ENCODE results near the gene GCN1.

GCN1 gene

GRCh38 chr12:120116441-120116791, 78.1 kb downstream of the GCN1 start, which contains the start of gene RAB35:
TSS of gene RAB35 (minus strand) at chr12:120116753. CDS start at chr12:120116650, 103 bp downstream.
- no peak for DNase-seq

GRCh38 chr12:120115692-120116440, 78.6 kb downstream of the GCN1 start:
- DNase-seq: peak; percentile 61

GRCh38 chr12:120115066-120115465, 79.4 kb downstream of the GCN1 start:
- no peak for DNase-seq

DNA sequence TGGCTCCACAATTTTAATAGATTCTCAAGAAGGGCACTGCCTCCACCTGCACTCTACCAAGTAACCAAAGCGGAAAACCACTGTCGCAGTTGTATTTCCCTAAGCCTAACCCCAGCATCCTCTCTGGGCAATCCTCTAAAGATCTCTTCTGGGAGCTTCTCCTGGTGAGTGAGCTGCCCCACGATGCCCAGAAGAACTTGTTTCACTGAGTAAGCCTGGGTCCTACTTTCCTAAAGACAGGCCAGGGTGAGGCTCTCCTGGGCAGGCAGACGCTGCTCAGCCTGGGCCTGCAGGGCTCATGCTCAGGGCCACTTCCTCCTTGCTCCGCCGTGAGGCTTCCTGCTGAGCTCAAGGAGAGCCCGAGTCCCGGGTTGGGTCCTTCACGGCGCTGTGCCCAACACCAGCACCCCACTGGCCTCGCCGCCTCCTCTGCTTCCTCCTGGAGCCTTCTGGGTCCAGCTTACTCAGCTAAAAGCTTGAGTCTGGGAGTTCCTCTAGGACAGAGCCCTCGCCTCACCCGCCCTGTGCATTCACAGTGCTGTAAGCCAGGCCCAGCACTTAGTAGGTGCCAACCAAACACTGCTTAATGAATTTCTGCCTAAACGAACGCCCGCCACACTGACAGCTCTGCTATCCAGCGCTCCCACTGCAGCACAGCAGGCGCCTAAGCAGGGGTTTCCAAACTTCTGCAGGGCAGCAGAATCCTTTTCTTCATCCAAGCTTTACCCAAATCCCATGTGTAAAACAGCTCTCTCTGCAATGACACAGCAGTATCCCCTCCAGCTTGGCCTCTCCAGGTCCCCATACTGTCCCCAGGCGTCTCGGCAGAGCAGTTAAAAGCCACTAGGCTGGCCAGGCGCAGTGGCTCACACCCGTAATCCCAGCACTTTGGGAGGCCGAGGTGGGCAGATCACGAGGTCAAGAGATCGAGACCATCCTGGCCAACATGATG, 83.7 kb downstream of the GCN1 start:
- peak; percentile 43 for DNase-seq

DNA sequence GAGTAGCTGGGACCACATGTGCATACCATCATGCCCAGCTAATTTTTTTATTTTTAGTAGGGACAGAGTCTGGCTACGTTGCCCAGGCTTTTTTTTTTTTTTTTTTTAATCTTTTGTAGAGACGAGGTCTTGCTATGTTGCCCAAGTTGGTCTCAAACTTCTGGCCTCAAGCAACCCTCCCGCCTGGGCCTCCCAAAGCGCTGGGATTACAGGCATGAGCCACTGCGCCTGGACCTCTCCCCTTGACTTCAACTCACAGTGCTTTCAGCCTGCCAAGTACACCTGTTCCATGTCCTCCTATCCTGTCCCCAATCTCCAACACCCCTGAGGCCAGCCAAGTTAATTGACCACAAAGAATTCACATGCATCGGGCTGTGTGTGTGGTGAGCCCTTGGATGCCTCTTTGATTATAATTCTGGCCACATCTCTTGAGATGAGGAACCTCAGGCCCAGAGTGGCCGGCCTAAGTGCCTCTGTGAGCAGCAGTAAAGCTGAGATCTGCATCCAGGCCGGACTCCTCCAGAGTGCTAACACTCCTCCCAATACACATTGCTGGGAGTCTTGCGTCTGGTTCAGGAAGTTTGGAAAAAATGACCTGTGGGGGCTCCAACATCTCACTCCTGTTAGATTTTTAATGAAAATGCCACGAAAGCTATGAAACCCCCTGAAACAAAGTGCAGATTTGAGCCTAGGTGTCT, 84.8 kb downstream of the GCN1 start:
- DNase-seq: no peak

- no peak for DNase-seq
Observed at GRCh38 chr12:120106151-120106550, 88.4 kb downstream of the GCN1 start.

DNA sequence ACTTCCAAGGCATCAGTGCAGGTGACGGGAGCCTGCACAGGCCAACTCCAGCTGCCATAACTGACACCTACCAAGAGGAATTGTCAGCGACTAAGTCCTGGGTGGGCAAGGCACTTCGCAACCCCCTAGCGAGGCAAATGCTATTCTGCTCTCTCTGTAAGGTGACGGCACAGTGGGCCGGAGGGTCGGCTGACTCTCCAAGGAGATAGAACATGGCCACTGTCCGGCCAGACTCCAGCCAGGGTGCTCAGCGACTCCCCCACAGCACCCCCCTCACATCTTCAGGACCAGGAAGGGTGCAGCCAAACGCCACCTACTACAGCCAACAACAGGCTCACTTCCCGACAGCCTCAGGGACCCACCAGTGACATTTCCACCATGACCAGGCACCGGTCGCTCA, 91.1 kb downstream of the GCN1 start:
- DNase-seq: no peak

DNA sequence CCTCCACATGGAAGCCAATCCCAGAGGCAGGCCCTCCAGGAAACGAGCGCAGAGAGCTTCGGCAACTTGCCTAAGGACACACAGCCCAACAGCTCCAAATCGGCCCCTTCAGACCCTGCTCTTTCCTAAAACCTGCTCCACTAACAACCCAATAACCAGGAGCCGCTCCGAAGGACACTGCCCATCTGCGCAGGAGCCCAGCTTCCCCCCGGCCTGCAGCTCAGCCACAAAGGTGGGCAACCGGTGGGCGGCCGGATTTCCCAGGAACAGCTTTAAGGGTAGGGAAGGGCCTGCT, 91.5 kb downstream of the GCN1 start:
- DNase-seq: no peak

DNA sequence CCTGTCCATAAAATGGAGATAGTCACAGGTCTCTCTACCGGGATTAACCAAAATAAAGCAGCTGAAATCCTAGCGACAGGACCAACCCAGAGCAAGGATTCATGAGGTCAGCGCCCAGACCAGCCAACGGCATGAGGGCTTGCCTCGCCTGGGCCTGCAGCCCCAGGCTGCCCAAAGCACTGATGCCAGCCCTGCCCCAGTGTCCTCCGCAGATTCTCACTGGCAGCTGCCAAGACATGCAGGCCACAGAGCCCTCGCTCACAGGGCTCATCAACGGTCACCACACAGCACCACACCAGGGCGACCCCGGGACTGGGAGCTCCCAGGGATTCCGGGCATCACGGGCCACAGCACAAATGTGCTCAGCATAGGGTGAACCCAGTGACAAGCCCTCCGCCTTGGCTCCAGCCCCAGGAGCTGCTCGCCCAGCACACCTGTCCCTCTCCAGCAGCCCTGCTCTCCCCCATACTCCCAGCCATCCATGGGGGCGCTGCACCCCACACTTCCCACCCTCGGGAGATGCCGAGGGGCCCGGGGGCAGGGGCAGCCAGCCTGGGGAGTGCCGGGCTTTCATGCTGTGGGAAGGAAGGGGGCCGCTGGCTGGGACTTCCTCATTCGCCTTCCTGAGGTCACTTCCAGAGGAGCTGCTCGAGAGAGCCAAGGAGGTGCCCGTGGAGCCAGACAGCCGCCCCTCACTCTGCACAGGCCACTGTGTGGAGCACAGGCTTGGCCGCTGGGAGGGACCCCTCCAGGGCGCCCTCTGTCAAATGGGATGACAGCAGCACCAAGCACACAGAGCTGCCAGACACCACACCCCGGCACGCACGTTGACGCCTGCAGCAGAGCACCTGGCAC, 92.1 kb downstream of the GCN1 start:
- DNase-seq: no peak

DNA sequence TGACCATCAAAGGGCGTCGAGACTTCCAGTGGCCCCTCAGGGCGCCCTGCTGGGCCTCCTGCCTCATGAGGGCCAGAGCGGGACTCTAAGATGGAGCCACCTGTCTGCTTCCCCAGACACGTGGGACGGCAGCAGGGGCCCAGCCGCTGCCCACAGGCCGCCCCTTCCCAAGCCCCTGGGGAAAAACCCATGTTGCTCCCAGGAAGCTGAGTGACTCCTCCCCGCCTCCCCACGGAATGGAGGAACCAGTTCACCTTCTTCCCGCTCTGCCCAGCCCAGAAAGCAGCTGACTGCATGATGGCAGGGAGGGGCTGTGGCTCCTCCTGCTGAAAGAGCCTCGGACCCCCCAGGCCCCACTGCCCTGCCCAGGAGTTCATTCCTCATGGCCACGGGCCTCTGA, 92.9 kb downstream of the GCN1 start:
- DNase-seq: no peak

DNA sequence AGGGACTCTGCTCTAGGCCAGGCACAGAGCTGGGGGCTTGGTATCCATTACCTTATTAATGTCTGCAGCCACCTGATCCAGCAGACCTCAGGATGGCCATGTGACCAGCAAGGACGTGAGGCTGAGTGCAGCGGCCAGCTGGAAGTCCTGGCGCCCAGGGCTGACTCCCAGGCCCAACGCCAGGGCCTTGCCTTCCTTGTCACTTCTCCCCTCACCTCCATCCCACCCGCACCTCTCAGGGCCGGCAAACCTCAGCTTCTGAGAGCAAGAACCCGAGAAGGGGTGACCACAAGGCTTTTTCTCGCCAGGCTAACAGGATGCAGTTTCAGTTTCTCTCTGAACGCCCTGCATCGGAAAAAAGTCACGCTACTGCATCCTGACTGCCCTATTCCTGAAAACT, 93.3 kb downstream of the GCN1 start:
- DNase-seq: no peak

DNA sequence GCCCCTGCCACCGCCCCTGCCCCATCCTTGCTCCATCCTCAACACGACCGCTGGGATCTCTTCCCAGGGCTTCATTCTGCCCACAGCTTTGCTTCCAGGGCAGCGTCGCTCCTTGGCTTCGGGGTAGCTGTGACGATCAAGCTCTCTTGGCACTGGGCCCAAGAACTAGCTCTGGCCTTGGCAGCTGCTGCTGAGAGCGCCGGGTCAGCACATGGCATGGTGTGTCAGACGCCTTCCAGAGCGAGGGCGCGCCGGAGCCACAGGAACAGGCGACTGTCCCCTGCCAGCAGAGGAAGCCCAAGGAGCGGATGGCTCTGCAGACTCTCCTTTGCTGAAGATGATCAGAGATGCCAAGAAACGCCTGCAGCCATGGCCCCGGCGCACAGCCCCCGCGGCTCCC, 93.9 kb downstream of the GCN1 start:
- no peak for DNase-seq

DNA sequence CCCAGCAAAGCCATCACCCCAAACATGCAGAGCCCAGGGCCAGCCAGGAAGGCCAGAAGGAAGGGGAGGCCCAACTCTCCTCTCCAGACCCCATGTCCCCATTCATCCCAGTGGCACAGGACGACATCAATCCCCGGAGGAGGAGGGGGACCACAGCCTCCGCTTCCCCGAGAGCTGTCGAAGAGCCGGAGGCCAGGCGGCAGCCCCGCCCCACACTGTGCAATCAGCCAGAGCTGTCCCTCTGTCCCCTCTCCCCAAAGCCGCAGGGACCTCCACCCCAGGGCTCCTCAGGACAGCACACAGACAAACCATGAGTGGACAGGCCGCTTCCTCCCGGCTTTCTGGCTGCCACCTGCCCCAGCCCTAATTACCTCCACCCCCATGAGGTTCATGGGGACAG, 94.8 kb downstream of the GCN1 start:
- no peak for DNase-seq

DNA sequence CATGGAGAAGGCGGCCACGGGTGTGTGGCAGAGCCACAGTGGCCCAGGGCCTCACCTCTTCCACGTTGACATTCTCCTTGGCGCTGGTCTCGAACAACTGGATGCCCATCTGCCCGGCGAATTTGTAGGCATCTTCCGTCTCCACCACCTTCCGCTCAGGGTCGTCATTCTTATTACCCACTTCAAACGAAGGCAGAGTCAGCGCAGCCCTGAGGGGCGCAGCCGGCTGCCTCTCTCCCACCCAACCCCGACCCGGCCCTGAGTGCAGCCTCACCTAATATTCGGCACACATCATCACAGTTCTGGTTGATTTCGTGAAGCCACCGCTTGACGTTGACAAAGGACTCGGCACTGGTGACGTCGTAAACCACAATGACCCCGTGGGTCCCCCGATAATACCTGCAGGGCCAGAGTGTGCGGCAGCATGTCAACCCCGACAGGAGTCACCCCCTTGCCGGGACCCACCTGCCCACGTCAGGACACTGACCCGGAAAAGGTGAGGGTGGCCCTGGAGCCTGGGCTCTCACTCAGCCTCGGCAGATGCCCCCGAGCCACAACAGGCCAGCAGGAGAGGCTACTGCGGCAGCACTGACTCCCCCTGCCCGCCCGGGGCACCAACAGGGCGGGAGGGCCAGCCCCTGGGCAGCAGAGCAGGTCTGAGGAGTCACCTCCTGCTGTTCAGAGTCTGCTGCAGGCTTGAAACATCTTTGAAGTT, 95.6 kb downstream of the GCN1 start:
- DNase-seq: no peak

- DNase-seq: no peak
Observed at GRCh38 chr12:120096671-120097202, 97.8 kb downstream of the GCN1 start.

GRCh38 chr12:120095736-120096135, 98.8 kb downstream of the GCN1 start:
- no peak for DNase-seq

- DNase-seq: no peak
Observed at GRCh38 chr12:120095331-120095730, 99.2 kb downstream of the GCN1 start.

- DNase-seq: no peak
Observed at GRCh38 chr12:120094485-120094884, 100.0 kb downstream of the GCN1 start.

- no peak for DNase-seq
Observed at GRCh38 chr12:120093592-120094355, 100.7 kb downstream of the GCN1 start.

DNA sequence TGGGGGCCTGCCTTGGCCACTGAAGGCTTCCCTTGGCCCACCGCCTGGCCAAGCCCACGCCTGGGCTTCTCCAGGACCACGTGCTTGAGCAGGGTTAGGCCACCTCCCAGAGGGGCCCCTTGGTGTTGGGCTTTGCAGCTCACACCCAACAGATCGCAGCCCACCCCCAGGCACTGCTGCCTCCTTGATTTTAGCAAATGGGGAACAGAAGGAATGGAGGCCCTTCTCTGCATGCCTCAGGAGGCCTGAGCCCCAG, 101.3 kb downstream of the GCN1 start:
- DNase-seq: no peak
